Hematopoietic multipotent progenitor cell treated with erythropoietin and hydrocortisone succinate and interleukin-3 and kit ligand, for 17 days (in vitro differentiated cells): Measurements from ENCODE around the gene RAB31.

ENCODE experiments used
- DNase-seq: peaks from one replicate; pipeline ENCODE4 v3.0.0-alpha.2; 2015; ENCODE audit warnings: low spot score

The RAB31 gene

GRCh38 chr18:9694174-9694573, 13.9 kb upstream of the RAB31 start:
- no peak for DNase-seq

DNA sequence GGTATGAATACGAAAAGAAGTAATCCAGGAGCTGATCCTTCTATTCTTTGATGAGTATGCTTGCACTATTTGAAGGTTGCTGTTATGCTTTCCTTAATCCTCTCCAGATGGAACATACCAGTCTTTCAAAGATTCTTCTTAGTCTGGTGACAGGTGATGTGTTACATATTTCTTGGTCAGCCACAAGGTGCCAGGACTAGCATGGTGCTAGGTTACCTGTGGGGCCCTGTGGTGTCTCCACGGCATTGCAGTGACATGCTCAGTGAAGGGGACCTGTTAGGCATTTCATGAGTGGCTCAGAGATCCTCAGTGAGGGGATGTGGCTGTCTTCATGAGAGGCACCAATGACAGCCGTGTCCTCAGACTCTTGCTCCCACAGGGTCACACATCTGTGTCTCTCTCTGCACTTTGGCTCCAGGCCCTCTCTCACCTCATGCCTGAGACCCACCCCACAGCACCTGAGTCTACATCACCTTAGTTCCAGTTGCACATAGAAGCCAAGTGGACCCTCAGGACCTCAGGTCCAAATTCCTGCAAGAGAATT, 13.1 kb upstream of the RAB31 start:
- no peak for DNase-seq

- no peak for DNase-seq
These were observed 12.5 kb upstream of the RAB31 start for GRCh38 chr18:9695605-9696004.

- no peak for DNase-seq
These were observed 12.0 kb upstream of the RAB31 start for GRCh38 chr18:9696112-9696511.

DNA sequence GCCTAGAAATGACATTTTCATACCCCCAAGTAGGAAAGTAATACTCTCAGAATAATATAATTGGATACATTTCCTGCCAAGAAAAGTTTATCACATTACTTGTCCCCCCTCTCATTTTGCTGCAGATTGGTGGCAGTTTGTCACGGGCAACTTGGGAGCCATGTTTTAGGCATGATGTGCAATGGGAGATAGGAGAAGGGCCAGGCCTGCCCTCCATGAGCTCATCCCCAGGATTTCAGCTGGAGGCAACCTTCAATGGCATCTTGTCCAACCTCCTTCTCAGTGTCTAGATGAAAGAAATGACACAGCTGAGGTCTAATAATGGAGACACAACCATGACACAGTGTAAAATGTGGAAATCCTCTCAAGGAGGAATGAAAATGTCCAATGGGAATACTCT, 11.4 kb upstream of the RAB31 start:
- DNase-seq = no peak

DNA sequence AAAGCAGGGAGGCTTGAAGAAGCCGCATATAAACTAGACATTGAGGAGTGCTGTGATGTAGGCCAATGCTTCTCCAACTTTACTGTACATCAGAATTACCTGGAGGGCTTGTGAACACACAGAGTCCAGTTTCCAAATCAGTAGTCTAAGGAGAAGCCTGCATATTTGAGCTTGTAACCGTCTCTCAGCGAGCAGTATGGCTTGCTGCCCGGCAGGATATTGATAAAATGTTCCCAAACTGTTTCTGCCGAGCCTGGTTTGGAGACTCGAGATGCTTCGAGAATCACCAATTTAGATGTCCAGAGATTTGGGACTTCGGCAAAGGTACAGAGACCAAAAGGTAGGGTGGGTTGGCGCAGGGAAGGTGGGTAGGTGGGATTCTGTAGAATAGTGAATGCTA, 11.0 kb upstream of the RAB31 start:
- no peak for DNase-seq

DNA sequence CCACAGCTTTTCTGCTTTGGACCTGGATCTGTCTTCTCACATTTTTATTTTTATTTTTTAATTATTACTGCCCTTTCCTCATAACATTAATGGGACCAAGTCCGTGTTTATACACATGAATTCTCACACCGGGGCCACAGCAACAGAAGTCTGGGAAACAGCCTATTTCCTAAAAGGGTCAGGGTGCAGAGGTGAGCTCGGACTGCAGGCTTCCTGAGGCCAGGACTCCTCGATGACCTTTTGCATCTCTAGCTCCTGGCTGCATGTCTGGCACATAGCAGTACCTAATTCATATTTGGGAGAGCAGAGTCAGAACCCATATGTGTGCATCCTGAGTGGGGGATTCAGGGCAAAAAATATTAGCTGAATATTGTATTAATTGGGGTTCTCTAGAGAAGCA, 9.6 kb upstream of the RAB31 start:
- no peak for DNase-seq

- no peak for DNase-seq
These were observed 7.8 kb upstream of the RAB31 start for GRCh38 chr18:9700261-9700796.

DNA sequence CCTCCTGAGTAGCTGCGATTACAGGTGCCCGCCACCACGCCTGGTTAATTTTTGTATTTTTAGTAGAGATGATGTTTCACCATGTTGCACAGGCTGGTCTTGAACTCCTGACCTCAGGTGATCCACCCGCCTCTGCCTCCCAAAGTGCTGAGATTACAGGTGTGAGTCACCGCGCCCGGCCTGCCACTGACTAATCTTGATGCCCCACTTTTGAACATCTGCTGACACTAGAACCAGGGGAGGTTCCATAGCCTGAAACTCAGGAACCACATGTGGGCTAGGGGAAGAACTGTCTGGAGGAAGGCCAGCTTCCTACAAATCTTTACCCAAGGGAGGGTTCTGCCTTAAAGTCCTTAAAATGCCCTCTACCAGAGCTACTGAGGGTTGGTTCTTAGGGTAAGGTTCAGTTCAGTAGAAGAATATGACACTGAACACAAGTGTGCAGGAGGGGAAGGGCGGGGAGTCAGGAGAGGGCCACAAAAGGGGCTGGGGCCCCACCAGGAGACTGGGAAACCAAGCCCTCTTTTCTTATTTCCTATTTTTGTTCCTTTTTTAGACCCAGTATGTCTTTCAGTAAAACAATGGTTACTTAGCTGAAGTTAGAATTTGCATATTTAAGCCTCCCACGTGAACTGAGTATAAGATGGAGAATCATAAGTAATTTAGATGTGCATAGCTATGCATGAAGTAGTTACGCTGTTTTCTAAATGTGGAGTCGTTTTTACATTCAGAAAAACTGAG, 6.3 kb upstream of the RAB31 start:
- DNase-seq = no peak

- no peak for DNase-seq
These were observed 3.6 kb upstream of the RAB31 start for GRCh38 chr18:9704233-9705118.

DNA sequence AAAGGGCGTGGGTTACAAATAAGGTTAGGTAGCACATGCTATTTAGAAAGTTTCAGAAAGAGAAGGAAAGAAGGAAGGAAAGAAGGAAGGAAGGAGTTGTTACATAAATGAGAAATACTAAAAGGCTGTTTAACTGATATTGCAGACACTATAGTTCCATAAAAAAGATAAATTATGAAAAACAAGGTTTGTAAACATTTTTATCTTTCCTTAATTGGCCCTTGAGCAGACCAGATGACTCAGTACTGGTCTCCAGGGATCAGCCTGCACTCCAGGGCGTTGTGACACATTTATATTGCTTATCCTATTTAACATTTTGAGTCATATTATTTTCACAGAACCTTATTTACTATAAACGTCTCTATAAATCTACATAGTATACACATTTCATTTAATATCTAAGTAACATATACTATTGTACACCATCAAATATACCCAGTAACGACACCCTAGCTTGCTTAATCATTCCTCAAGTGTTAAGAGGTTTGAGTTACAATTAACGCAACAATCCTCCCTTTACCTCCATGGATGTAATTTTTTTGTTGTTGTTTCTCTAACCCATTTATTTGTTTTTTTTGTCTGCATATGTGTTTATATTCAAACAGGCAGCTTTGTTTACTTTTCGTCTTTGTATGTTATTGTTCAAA, 2.8 kb upstream of the RAB31 start:
- DNase-seq = no peak

GRCh38 chr18:9706081-9706935, 1.8 kb upstream of the RAB31 start:
- no peak for DNase-seq

GRCh38 chr18:9707381-9708056, 582 bp upstream of the RAB31 start:
- DNase-seq = no peak

- DNase-seq = no peak
These were observed 568 bp downstream of the RAB31 start for GRCh38 chr18:9708434-9709303.

- DNase-seq = no peak
These were observed 1.3 kb downstream of the RAB31 start for GRCh38 chr18:9709304-9709877.

GRCh38 chr18:9710037-9710436, 1.9 kb downstream of the RAB31 start:
- no peak for DNase-seq

DNA sequence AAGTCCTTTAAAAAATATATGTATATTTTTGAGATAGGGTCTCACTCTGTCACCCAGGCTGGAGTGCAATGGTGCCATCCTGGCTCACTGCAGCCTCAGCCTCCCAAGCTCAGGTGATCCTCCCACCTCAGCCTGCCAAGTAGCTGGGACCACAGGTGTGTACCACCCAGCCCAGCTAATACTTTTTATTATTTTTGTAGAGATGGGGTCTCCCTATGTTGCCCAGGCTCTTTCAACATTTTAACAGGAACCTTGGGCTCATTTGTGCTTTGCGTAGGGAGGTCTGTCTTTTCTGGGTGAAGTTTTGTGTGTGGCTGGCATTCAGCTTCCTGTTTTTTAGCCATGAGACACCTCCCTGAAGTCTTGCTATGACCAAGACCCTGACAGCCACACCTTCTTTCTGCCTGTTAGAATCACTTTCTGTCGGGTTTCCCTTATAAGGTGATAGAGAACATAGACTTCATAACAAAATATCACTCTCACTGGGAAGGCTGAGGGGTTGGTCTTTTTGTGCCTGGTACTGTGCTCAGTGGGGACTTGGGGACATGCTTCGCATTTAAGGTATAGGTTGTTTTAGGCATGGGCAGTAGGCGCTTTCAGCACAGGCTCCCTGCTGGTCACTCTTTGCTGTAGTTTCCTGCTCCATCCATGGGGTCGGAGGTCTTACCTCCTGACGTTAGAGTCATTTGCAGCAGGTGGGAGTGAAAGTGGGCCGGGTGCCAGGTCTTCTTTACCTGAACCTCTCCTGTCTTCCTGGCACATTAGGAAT, 3.4 kb downstream of the RAB31 start:
- DNase-seq = no peak

- DNase-seq = no peak
These were observed 4.1 kb downstream of the RAB31 start for GRCh38 chr18:9712130-9712577.

- no peak for DNase-seq
These were observed 4.5 kb downstream of the RAB31 start for GRCh38 chr18:9712611-9713010.
